ENCODE data around the gene FYTTD1.
"Not testable (repeated sequence)": the region's sequence is repeated elsewhere in the genome, so short reads cannot be mapped to it uniquely, and the experiment has no call there.

The FYTTD1 gene, protein sequence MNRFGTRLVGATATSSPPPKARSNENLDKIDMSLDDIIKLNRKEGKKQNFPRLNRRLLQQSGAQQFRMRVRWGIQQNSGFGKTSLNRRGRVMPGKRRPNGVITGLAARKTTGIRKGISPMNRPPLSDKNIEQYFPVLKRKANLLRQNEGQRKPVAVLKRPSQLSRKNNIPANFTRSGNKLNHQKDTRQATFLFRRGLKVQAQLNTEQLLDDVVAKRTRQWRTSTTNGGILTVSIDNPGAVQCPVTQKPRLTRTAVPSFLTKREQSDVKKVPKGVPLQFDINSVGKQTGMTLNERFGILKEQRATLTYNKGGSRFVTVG

DNA sequence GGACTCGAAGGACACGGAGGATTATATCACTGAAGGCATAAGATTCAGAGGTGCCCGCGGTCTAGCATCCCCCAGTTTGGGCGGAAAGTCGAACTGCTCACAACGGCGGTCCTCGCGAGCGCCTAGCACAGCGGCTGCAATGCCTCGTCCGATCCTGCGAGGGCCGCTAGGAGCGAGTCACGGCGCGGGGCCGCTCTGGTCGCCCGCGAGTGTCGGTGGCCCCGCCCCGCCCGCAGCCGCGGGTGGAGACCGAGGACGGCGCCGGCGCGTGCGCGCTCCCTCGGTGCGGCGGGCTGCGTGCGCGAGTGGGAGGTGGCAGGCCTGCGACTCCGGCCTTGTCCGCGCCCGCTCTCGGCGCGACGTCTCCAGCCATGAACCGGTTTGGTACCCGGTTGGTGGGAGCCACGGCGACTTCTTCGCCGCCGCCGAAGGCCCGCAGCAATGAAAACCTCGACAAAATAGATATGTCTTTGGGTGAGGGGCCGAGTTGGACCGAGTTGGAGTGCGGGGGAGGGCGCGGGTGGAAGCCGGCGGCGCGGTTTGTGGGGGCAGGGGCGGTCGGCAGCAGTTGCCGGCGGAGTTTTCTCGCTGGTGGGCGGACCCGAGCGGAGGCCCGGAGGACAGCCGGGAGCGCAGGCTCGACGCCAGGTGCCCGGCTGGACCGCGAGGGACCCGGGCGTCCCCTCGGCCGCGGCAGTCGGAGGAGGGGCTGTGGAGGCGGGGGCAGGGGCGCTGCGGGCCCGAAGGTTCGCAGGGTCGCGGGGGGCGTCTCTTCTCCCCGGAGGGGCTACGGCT, at the start of gene FYTTD1:
Gene FYTTD1 (plus strand): TSS at position 283 of the 795 bp plus-strand sequence. CDS start 89 bp downstream, at position 372.
- H3K9me3 Mint-ChIP-seq = no peaks in the 10 kb centered on the region

GRCh38 chr3:197700095-197700494, 49.6 kb upstream of the FYTTD1 start:
- H3K27me3 Mint-ChIP-seq (ENCODE audit: low read depth, poor library complexity) = no peaks in the 10 kb centered on the region
- peaks cover 9% of the 10 kb centered on the region for H3K9me3 Mint-ChIP-seq
- no peak overlapping the region for H3K27ac Mint-ChIP-seq
- H3K4me1 Mint-ChIP-seq = no peaks in the 10 kb centered on the region
- TF ChIP-seq, protein P1, sequence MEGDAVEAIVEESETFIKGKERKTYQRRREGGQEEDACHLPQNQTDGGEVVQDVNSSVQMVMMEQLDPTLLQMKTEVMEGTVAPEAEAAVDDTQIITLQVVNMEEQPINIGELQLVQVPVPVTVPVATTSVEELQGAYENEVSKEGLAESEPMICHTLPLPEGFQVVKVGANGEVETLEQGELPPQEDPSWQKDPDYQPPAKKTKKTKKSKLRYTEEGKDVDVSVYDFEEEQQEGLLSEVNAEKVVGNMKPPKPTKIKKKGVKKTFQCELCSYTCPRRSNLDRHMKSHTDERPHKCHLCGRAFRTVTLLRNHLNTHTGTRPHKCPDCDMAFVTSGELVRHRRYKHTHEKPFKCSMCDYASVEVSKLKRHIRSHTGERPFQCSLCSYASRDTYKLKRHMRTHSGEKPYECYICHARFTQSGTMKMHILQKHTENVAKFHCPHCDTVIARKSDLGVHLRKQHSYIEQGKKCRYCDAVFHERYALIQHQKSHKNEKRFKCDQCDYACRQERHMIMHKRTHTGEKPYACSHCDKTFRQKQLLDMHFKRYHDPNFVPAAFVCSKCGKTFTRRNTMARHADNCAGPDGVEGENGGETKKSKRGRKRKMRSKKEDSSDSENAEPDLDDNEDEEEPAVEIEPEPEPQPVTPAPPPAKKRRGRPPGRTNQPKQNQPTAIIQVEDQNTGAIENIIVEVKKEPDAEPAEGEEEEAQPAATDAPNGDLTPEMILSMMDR (IDR thresholded peaks at IDR 0.05) = no peak
- no peak overlapping the region for H3K4me3 Mint-ChIP-seq
- H3K36me3 Mint-ChIP-seq (ENCODE audit: low read depth) = peaks cover 66% of the 10 kb centered on the region
- DNase-seq = no peak

More for the DNA sequence above, at the start of gene FYTTD1:
- Mint-ChIP-seq H3K27me3 (ENCODE audit: low read depth, poor library complexity) (peaks cover 6% of the 10 kb centered on the region), H3K4me3 (peak within 1 kb of the TSS; percentile 99), H3K4me1 (peaks cover 23% of the 10 kb centered on the region), H3K36me3 (ENCODE audit: low read depth) (no peaks in the 10 kb centered on the region), H3K27ac (peak within 1 kb of the TSS; percentile 86)
- peak; percentile 86 for DNase-seq
- TF ChIP-seq, protein P1 (IDR thresholded peaks at IDR 0.05) = peak; percentile 6

- peaks cover 58% of the 10 kb centered on the region for H3K36me3 Mint-ChIP-seq (ENCODE audit: low read depth)
- peaks cover 5% of the 10 kb centered on the region for H3K9me3 Mint-ChIP-seq
- no peaks in the 10 kb centered on the region for H3K27me3 Mint-ChIP-seq (ENCODE audit: low read depth, poor library complexity)
- H3K27ac Mint-ChIP-seq = no peak overlapping the region
- no peak for DNase-seq
- H3K4me3 Mint-ChIP-seq = no peak overlapping the region
- TF ChIP-seq, protein P1 (IDR thresholded peaks at IDR 0.05) = no peak
- no peaks in the 10 kb centered on the region for H3K4me1 Mint-ChIP-seq
These were observed 47.8 kb upstream of the FYTTD1 start for GRCh38 chr3:197701841-197702240.

DNA sequence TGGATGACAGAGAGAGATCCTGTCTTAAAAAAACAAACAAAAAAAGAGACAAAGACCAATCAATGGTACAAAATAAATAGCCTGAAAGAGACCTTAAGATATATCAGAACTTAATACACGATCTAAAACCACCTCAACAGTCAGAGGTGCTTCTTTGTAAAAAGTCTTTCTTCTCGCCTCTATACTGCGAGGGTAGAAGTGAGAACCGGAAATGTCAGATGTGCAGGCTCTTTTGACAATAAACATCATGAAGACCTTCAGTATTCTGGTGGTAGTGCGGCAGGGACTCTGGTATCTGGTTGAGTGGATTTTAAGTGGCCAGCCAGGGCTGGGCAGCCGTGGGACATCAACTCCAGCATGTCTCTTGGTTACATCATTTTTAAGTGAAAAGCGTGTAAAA, 43.0 kb upstream of the FYTTD1 start:
- Mint-ChIP-seq H3K9me3 (peaks cover 10% of the 10 kb centered on the region), H3K4me3 (no peak overlapping the region), H3K4me1 (no peaks in the 10 kb centered on the region), H3K27ac (no peak overlapping the region), H3K36me3 (ENCODE audit: low read depth) (peaks cover 35% of the 10 kb centered on the region), H3K27me3 (ENCODE audit: low read depth, poor library complexity) (no peaks in the 10 kb centered on the region)
- no peak for DNase-seq
- TF ChIP-seq, protein P1 (IDR thresholded peaks at IDR 0.05) = no peak

- Mint-ChIP-seq H3K9me3 (peaks cover 10% of the 10 kb centered on the region), H3K27ac (no peak overlapping the region), H3K36me3 (ENCODE audit: low read depth) (peaks cover 28% of the 10 kb centered on the region), H3K4me1 (peaks cover 23% of the 10 kb centered on the region), H3K27me3 (ENCODE audit: low read depth, poor library complexity) (no peaks in the 10 kb centered on the region), H3K4me3 (no peak overlapping the region)
- TF ChIP-seq, protein P1 (IDR thresholded peaks at IDR 0.05) = no peak
- no peak for DNase-seq
These were observed 40.5 kb upstream of the FYTTD1 start for GRCh38 chr3:197709135-197709534.

DNA sequence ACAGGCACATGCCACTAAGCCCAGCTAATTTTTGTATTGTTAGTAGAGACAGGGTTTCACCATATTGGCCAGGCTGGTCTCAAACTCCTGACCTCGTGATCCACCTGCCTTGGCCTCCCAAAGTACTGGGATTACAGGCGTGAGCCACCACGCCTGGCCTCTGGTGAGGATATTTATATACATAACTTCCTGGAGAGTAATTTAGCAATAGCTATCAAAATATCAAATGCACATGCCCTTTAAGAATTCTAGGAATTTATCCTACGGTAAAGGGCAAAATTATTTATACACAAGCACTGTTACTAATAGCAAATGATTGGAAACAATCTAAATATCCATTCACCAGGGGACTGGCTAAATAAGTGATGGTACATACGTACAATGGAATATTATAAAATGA, 38.7 kb upstream of the FYTTD1 start:
- peaks cover 28% of the 10 kb centered on the region for H3K4me1 Mint-ChIP-seq
- H3K4me3 Mint-ChIP-seq; H3K27ac Mint-ChIP-seq; DNase-seq; H3K27me3 Mint-ChIP-seq (ENCODE audit: low read depth, poor library complexity): not testable (repeated sequence)
- H3K36me3 Mint-ChIP-seq (ENCODE audit: low read depth) = peaks cover 34% of the 10 kb centered on the region
- H3K9me3 Mint-ChIP-seq = peaks cover 10% of the 10 kb centered on the region
